Measurements from ENCODE around the gene CEPT1.

Gene CEPT1

GRCh38 chr1:111192074-111192473 is 52.1 kb downstream of the CEPT1 start:
- TF ChIP-seq, protein P1, sequence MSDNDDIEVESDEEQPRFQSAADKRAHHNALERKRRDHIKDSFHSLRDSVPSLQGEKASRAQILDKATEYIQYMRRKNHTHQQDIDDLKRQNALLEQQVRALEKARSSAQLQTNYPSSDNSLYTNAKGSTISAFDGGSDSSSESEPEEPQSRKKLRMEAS (IDR thresholded peaks at IDR 0.05) = no peak
- no peak for TF ChIP-seq CREB1 (IDR thresholded peaks at IDR 0.05; ENCODE audit: low read depth)
- no peak for TF ChIP-seq TEAD4 (IDR thresholded peaks at IDR 0.05)
- no peak for TF ChIP-seq ZBTB7A (IDR thresholded peaks at IDR 0.05; ENCODE audit: low read depth)

DNA sequence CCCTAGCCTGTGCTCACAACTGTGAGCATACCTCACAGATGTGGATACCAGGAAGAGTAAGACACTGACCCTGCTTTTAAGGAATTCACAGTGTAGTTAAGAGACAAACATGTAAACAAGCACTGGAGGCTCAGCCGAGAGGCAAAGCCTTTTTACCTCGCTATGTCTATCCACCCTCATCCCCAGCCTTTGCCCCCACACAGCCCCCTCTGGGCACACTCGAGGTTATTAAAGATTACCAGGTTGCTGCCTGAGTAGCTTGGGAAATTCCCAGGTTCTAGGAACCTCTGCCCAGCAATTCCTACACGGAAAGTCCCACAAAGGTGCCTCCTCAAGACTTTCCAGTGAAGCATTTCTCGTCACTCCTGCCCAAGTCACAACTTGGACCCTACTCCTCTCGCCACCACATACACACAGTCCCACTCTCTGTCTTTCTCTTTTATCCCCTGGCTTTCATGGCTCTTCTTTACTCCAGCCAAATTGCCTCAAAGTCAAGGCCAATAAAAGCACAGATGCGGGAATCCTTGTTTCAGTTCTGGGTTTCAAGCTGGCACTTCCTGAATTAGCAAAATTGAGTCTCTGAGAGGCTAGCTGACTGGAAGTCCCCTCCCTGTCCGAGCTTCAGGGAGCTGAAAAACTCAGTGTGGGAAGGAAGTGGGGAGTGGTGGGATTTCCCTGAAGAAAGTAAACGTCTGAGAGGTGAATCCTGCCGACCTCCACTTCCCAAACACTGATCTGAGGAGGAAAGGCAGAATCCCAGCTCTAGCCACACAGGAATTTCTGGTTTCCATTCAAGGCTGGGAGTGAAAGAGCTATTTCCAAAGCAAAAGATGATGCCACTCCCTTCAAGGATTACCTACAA is 52.9 kb downstream of the CEPT1 start:
- TF ChIP-seq YY1 (IDR thresholded peaks at IDR 0.05; ENCODE audit: low read depth) = no peak
- TF ChIP-seq EGR1 (IDR thresholded peaks at IDR 0.05) = no peak
- TF ChIP-seq, protein P2, sequence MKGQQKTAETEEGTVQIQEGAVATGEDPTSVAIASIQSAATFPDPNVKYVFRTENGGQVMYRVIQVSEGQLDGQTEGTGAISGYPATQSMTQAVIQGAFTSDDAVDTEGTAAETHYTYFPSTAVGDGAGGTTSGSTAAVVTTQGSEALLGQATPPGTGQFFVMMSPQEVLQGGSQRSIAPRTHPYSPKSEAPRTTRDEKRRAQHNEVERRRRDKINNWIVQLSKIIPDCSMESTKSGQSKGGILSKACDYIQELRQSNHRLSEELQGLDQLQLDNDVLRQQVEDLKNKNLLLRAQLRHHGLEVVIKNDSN (IDR thresholded peaks at IDR 0.05) = no peak
- no peak for TF ChIP-seq FOXM1 (IDR thresholded peaks at IDR 0.05; ENCODE audit: borderline replicate concordance, low read depth)
- no peak for TF ChIP-seq TAF1 (IDR thresholded peaks at IDR 0.05; ENCODE audit: low read depth)
- TF ChIP-seq ZBTB7A (IDR thresholded peaks at IDR 0.05; ENCODE audit: low read depth) = no peak
- no peak for TF ChIP-seq CEBPB (IDR thresholded peaks at IDR 0.05)
- TF ChIP-seq RAD21 (IDR thresholded peaks at IDR 0.05; ENCODE audit: low read depth) = no peak
- no peak for TF ChIP-seq NFIC (IDR thresholded peaks at IDR 0.05)
- no peak for TF ChIP-seq EP300 (IDR thresholded peaks at IDR 0.05; ENCODE audit: borderline replicate concordance)
- TF ChIP-seq, protein P1 (IDR thresholded peaks at IDR 0.05) = no peak
- TF ChIP-seq CREB1 (IDR thresholded peaks at IDR 0.05; ENCODE audit: low read depth) = no peak
- TF ChIP-seq REST (IDR thresholded peaks at IDR 0.05; ENCODE audit: low read depth) = no peak
- TF ChIP-seq TEAD4 (IDR thresholded peaks at IDR 0.05) = no peak
- no peak for TF ChIP-seq TCF12 (IDR thresholded peaks at IDR 0.05; ENCODE audit: low read depth)

- TF ChIP-seq ZBTB7A (IDR thresholded peaks at IDR 0.05; ENCODE audit: low read depth) = no peak
- TF ChIP-seq FOXM1 (IDR thresholded peaks at IDR 0.05; ENCODE audit: borderline replicate concordance, low read depth) = no peak
- TF ChIP-seq, protein P2 (IDR thresholded peaks at IDR 0.05) = no peak
- no peak for TF ChIP-seq YY1 (IDR thresholded peaks at IDR 0.05; ENCODE audit: low read depth)
- no peak for TF ChIP-seq EP300 (IDR thresholded peaks at IDR 0.05; ENCODE audit: borderline replicate concordance)
- no peak for TF ChIP-seq REST (IDR thresholded peaks at IDR 0.05; ENCODE audit: low read depth)
- no peak for TF ChIP-seq EGR1 (IDR thresholded peaks at IDR 0.05)
- TF ChIP-seq CEBPB (IDR thresholded peaks at IDR 0.05) = no peak
- no peak for TF ChIP-seq RAD21 (IDR thresholded peaks at IDR 0.05; ENCODE audit: low read depth)
- no peak for TF ChIP-seq TAF1 (IDR thresholded peaks at IDR 0.05; ENCODE audit: low read depth)
- TF ChIP-seq TCF12 (IDR thresholded peaks at IDR 0.05; ENCODE audit: low read depth) = no peak
- no peak for TF ChIP-seq TEAD4 (IDR thresholded peaks at IDR 0.05)
- TF ChIP-seq NFIC (IDR thresholded peaks at IDR 0.05) = no peak
- no peak for TF ChIP-seq CREB1 (IDR thresholded peaks at IDR 0.05; ENCODE audit: low read depth)
- TF ChIP-seq, protein P1 (IDR thresholded peaks at IDR 0.05) = no peak
These were observed 53.9 kb downstream of the CEPT1 start for GRCh38 chr1:111193712-111194480.

GRCh38 chr1:111195002-111195684 is 55.1 kb downstream of the CEPT1 start:
- TF ChIP-seq CEBPB (IDR thresholded peaks at IDR 0.05) (no peak), FOXM1 (IDR thresholded peaks at IDR 0.05; ENCODE audit: borderline replicate concordance, low read depth) (no peak), RAD21 (IDR thresholded peaks at IDR 0.05; ENCODE audit: low read depth) (no peak), ZBTB7A (IDR thresholded peaks at IDR 0.05; ENCODE audit: low read depth) (no peak), TAF1 (IDR thresholded peaks at IDR 0.05; ENCODE audit: low read depth) (no peak)
- TF ChIP-seq, protein P2 (IDR thresholded peaks at IDR 0.05) = no peak
- TF ChIP-seq, protein P1 (IDR thresholded peaks at IDR 0.05) = no peak
